Epithelial cell of proximal tubule (primary cell): ENCODE results near the gene HDAC2. TPM values are rescaled to one million over a fixed set of nuclear protein-coding genes. Genes with fewer than 3 reads are reported as not detected.
"Not testable (repeated sequence)": the region's sequence is repeated elsewhere in the genome, so short reads cannot be mapped to it uniquely, and the experiment has no call there.

Source experiments
- DNase-seq: peaks from one replicate; pipeline ENCODE4 v3.0.0-alpha.2; 2011; ENCODE audit warnings: low read depth
- H3K4me3 ChIP-seq: 2 replicates; pipeline ENCODE4 v1.5.1; 2011; ENCODE audit warnings: low read depth, mild to moderate bottlenecking, low read length
- total RNA-seq: library from RNA; depleted of rRNA; stranded (reverse); fragments of >200 nt; gene quantifications from 2 replicates; pipeline ENCODE4 v1.2.3, GENCODE V29; 2015
- TF ChIP-seq, protein P1 (sequence below): conservative IDR thresholded peaks from 2 replicates; pipeline ENCODE4 v1.5.1; 2012; ENCODE audit warnings: low read depth, mild to moderate bottlenecking, low read length

HDAC2 gene
- total RNA-seq, 1 donor from 2014 or later = 95.5 TPM

- TF ChIP-seq, protein P1, sequence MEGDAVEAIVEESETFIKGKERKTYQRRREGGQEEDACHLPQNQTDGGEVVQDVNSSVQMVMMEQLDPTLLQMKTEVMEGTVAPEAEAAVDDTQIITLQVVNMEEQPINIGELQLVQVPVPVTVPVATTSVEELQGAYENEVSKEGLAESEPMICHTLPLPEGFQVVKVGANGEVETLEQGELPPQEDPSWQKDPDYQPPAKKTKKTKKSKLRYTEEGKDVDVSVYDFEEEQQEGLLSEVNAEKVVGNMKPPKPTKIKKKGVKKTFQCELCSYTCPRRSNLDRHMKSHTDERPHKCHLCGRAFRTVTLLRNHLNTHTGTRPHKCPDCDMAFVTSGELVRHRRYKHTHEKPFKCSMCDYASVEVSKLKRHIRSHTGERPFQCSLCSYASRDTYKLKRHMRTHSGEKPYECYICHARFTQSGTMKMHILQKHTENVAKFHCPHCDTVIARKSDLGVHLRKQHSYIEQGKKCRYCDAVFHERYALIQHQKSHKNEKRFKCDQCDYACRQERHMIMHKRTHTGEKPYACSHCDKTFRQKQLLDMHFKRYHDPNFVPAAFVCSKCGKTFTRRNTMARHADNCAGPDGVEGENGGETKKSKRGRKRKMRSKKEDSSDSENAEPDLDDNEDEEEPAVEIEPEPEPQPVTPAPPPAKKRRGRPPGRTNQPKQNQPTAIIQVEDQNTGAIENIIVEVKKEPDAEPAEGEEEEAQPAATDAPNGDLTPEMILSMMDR = no peak
- DNase-seq = no peak
- H3K4me3 ChIP-seq = no peak overlapping the region
Observed at GRCh38 chr6:113954653-113955052, 16.3 kb downstream of the HDAC2 start.

DNA sequence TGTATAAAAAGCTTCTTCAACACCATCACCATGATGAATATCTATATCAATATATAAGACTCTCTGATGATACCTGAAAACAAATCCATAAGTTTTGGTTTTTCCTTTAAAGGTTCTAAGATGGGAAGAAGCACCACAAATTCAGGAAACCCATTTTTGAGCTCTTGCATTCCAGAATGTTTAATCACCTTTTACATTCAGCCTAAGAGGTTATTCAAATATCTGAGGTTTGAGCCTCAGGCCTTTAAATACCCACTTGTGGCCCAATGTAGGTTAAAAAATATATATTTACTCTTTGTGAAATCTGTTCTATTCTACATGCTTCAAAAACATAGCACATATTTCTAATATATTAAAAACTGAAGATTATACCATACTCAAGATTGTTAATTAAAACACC is 17.6 kb downstream of the HDAC2 start:
- H3K4me3 ChIP-seq = no peak overlapping the region
- TF ChIP-seq, protein P1 = no peak
- DNase-seq = no peak

DNA sequence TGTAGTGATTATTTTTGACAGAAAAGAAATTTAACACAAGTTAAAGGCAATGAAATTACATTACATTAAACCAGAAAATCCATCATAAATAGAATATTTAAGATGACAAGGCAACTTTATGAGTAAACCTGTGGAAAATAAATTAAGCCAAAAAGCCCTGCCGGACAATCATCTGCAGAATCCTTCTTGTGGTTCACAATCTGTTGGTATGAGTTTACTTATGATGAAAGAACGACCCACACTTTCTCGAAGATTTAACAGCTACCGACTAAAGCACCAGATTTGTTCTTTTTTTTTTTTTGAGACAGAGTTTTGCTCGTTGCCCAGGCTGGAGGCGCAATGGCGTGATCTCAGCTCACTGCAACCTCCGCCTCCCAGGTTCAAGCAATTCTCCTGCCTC is 21.4 kb downstream of the HDAC2 start:
- H3K4me3 ChIP-seq = no peak overlapping the region
- no peak for DNase-seq
- TF ChIP-seq, protein P1 = no peak

DNA sequence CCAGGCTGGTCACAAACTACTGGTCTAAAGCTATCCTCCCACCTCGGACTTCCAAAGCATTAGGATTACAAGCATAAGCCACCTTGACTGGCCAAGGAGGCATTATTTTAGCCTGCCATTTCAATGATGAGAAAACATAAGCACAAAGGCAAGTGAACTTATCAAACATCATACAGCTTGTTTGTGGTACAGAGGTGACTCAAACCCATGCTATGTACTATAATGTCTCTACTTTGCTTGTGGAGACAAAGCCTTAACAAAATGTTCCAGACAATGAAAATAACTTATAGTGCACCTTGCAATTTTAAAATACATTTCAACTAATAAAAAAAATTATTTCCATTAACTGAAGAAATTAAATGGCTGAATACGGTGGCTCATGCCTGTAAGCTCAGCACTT is 26.2 kb downstream of the HDAC2 start:
- TF ChIP-seq, protein P1 = no peak
- H3K4me3 ChIP-seq = no peak overlapping the region
- DNase-seq = no peak

DNA sequence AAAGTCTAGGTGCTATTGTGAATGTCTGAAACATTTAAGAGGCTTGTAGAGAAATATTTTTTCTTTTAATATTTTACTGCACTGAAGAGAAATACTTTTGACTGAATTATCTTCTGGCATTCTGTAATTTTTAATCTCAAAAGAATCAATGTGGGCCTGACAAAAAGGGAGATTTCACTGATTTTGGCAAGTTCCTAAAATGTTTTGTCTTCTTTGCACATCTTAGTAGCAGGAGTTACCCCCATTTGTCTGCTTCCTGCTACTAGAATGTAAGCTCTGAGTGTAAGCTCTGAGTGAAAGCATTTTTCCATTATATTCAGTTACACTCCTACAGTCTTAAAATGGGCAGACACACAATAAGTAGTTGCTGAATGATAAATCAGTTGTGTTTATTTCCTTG is 31.1 kb downstream of the HDAC2 start:
- no peak overlapping the region for H3K4me3 ChIP-seq
- no peak for DNase-seq
- TF ChIP-seq, protein P1 = no peak

- peak; percentile 13 for DNase-seq
- no peak overlapping the region for H3K4me3 ChIP-seq
- TF ChIP-seq, protein P1 = peak; percentile 71
Observed at GRCh38 chr6:113936093-113936934, 34.6 kb downstream of the HDAC2 start.

DNA sequence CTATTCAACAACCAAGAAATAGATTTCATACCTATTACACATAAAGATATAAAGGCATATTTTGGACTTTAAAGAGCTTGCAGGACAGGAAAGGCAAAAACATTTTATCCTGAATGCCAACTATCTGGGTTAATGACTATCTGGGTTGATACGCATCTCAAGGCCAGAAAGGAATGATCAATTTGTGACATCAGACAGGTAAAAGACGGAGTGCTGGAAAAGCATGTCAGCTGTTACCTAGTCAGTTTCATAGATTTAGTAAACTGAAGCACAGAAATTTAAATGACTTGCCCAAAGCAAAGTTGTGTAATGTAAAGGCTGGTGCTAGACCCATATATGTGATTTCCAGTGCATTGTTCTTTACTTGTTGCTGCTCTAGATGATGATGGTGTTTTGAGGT is 36.8 kb downstream of the HDAC2 start:
- TF ChIP-seq, protein P1 = no peak
- DNase-seq = no peak
- no peak overlapping the region for H3K4me3 ChIP-seq

GRCh38 chr6:113931907-113932306 is 39.0 kb downstream of the HDAC2 start:
- H3K4me3 ChIP-seq, DNase-seq: not testable (repeated sequence)
